Central memory CD4-positive, alpha-beta T cell (primary cell): Measurements from ENCODE around the gene CGB7.
"Not testable (repeated sequence)": the region's sequence is repeated elsewhere in the genome, so short reads cannot be mapped to it uniquely, and the experiment has no call there.

ENCODE experiments used
- DNase-seq: peaks from one replicate; pipeline ENCODE4 v3.0.0; 2022
- total RNA-seq, 3 experiments: gene quantifications; one replicate each; lab custom pipeline; 2026; lab: John Stamatoyannopoulos, UW

Gene CGB7
- 0 reads per million in 3 experiments for total RNA-seq

DNA sequence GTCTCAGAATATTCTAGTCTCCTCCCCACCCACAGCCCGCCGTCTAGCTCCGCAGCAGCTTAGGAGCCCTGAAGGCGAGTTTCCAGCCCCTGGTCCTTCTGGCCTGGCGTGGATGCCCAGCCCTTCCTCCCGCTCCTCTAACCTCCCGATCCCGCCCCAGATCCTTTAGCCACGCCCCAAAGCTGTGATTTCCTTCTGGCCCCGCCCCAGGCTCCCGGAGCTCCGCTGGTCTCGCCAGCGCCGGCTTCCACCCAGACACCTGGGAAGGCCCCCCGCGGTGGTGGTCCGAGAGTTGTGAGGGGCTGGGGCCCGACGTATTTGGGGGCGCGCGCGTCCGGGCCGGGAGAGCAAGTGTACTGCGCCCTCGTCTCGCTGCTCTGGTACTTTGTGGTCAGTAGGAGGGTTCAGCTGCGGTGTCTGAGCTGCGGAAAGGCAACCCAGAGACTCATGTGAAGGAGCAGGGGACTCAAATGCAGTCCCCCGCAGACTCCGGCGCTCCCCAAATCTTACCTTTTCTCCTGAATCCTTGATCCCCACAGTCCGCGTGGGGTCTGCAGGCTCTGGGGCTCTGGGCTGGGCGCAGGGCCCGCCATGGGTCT lies at the start of gene CGB7:
Gene CGB7 (minus strand): TSS at position 114 of the 599 bp plus-strand sequence. CDS start 2,374 bp downstream, outside the sequence.
- peak; percentile 14 for DNase-seq

DNA sequence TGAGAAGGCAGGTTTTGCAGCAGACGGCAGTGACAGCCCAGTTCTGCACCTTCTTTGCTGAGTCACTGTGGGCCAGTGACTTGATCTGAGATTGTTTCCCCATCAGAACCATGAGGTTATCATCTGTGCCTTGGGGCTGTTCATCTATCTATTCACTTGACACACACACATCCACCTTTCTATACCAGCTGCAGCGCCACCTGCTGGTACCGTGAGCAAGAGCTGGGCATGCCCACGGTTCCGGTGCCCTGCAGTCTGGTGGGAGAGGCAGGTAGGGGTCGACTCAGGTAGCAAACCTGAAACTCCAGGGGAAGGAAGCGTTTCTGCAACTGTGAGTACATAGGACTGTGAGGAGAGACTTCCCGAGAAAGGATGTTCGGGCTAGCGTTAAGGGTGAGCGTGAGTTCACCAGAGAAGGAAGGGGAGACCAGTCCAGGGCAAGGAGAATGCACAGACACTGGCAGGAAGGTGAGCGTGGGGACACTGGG lies 49.1 kb upstream of the CGB7 start:
- peak; percentile 54 for DNase-seq

GRCh38 chr19:49104229-49104864 lies 46.8 kb upstream of the CGB7 start:
- no peak for DNase-seq

- no peak for DNase-seq
Measured at GRCh38 chr19:49103331-49104085, 46.0 kb upstream of the CGB7 start.

DNA sequence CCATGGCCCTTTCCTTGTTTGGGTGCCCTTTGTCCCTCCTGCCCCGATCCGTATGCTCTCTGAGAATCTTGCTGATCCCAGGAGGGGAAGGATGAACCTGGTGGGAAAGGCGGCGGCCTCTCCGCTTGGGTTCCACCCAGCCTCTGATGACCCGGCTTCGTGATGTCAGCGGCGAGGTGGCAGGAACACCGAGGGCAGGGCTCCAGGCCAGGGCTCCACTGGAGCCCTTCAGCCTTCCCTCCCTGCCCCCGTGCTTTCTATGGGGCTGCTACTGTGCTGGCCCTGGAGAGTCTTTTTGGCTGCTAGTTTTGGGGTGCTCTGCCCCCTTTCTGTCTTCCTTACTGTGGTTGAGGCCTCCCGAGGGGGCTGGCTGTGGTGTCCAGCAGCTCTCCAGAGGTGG lies 44.8 kb upstream of the CGB7 start:
- no peak for DNase-seq

DNA sequence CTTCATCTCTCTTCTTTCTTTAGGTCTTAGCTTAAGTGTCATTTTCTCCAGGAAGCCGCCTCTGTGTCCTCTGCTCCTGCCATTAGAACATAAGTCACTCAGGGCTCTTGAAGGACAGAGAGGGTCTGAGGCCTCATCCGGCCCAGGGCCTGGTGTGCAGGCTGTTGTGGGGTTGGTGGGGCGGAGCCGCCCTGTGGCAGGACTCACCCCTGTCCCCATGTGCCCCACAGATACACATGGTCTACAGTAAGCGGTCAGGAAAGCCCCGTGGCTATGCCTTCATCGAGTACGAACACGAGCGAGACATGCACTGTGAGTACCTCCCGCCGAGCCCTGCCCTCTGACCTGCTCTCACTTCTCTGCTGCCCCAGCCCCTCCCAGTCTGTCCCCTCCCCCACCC lies 43.6 kb upstream of the CGB7 start:
- no peak for DNase-seq

- no peak for DNase-seq
Measured at GRCh38 chr19:49098795-49099194, 41.2 kb upstream of the CGB7 start.

DNA sequence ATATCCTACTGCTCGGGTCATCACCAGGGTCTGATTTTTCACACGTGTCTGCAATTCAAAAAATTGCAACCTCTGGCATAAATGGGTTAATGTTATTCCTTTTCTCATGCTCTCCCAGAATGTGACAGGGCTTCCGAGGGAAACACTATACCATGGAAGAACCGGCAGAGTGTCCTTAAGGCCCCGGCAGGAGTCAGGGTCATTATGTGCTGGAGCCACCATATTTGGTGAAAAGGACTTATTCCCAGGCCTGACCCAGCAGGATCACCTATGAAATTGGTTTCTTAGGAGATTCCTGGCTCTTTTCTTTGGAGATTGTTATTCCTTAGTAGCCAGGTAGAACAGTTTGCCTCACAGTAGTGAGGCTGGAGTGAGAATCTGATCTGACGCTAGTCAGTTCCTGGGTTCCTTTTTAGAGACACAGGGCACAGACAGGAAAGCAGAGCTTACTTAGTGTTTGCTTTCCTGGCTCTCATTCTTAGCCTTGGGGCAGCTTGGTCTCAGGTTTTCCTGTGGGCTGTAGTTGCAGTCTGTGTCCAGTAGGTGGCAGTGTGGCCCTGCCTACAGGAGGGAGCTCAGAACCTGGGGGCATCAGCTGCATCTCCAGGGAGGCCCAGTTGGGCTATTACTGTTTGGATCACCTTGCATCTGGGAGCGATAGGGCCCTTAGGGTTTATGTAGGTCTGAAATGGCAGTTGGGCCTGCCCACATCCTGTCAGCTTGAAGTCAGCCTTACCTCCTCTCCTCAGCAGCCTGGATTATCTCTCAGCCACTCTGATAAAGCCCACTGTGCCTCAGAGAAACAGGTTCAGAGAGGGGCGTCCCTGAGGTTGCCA lies 40.1 kb upstream of the CGB7 start:
- DNase-seq: peak; percentile 68

DNA sequence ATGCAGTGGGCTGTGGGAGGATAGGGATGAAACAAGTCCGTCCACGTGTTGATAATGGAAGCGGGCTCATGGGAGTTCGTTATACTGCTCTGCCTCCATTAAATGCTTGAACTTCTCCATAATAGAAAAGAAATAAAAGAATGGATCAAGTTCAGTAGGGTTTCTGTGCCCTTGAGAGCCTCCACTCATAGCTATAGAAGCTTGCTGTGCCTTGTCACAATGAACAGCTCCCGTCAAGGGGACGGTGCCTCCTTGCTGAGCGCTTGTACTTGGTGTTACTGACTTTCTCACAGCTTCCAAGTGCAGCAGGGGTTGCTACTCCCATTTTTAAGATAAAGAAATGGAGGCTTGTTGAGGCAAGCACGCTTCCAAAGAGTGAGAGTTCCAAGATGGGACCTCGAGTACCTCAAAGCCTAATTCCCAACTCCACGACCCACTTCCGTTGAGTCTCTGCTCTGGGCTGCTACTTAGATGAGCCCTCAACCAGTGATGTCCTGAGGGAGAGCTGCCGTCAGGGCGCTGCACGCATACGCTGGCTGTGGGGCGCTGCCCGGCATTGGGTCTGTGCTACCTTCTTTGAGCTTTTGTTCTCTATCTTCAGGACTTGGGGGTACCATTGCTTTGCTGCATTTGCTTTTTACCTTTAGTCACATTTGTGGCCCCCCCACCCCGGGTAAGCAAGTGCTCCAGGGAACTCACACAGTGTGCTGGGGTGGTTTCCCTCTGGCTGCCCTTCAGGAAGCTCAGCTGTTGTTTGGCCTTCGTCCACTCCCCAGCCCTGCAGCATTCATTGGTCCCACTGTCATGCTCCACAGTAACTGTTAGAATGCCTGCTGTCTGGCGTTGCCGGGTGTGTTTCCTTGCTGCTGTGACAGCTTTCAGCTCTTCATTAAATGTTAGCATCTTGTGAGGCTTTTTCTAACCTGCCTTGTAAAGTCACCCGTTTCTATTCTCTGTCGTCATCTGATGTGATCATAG lies 37.2 kb upstream of the CGB7 start:
- DNase-seq: no peak

DNA sequence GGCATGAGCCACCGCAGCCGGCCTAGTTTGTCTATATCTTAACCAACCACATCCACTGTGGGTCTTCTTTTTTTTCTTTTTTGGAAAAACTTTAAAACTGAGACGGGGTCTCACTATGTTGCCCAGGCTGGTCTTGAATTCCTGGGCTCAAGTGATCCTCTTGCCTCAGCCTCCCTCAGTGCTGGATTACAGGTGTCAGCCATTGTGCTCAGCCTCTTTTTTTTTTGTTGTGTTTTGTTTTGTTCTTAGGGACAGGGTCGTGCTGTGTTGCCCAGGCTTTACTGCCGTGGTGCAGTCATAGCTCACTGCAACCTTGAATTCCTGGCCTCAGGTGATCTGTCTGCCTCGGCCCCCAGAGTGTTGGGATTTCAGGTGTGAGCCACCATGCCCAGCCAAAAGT lies 35.1 kb upstream of the CGB7 start:
- no peak for DNase-seq

GRCh38 chr19:49091391-49092038 lies 34.0 kb upstream of the CGB7 start:
- DNase-seq: no peak

- no peak for DNase-seq
Measured at GRCh38 chr19:49086296-49086695, 28.7 kb upstream of the CGB7 start.

DNA sequence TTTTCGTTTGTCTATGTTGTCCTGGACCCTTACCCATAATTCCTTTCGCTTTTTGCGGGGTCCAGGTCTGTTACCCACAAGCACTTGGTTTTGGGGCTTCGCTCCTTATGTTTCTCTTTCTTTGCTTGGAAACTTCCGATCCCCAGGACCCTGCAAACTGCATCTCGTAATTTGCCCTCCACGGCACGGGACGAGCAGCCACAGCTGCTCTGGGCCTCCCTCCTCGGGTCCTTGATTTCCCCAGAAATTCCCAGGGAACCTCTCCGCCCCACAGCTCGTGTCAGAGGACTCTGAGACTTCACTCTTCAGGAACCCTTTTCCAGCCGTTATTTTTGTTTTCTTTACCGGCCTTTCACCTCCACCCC lies 28.3 kb upstream of the CGB7 start:
- DNase-seq: no peak

- peak; percentile 100 for DNase-seq
Measured at GRCh38 chr19:49085020-49085867, 27.7 kb upstream of the CGB7 start, which contains the start of gene SNRNP70. Gene SNRNP70, plus strand, starts transcription at chr19:49085451. Its CDS starts 964 bp downstream, at chr19:49086415.

GRCh38 chr19:49084206-49085019 lies 26.9 kb upstream of the CGB7 start:
- no peak for DNase-seq

DNA sequence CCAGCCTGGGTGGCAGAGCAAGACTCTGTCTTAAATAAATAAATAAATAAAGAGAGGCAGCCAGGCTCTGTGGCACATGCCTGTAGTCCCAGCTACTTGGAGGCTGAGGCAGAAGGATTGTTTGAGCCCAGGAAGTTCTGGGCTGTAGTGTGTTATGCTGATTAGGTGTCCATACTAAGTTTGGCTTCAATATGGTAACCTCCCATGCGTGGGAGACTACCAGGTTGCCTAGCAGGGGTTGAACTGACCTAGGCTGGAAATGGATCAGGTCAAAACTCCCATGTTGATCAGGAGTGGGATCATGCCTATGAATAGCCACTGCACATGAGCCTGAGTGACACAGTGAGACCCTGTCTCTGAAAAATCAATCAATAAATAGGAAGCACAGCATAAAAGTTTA lies 23.7 kb upstream of the CGB7 start:
- DNase-seq: no peak

DNA sequence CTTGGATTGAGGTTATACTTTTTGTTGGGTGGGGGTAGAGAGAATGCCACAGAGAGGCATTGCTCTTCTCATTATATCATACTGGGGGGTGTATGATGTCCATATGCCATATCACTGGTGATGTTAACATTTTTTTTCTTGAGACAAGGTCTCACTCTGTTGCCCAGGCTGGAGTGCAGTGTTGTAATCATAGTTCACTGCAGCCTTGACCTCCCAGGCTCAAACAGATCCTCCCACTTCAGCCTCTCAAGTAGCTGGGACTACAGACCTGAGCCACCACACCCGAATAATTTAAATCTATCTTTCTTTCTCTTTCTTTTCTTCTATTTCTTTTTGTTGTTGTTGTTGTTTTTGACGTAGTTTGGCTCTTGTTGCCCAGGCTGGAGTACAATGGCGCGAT lies 22.8 kb upstream of the CGB7 start:
- DNase-seq: no peak

DNA sequence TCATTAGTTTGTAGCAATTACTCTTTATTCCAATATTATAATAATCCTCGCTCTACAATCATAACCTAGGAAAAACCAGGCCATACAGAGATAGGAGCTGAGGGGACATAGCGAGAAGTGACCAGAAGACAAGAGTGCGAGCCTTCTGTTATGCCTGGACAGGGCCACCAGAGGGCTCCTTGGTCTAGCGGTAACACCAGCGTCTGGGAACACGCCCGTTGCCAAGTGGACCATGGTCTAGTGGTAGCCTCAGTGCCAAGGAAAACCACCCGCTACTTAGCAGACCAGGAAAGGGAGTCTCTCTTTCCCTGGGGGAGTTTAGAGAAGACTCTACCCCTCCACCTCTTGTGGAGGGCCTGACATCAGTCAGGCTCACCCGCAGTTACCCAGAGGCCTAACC lies 17.3 kb upstream of the CGB7 start:
- DNase-seq: not testable (repeated sequence)
